ENCODE data around the gene C3orf52. TPM values are rescaled to one million over a fixed set of nuclear protein-coding genes. Genes with fewer than 3 reads are reported as not detected.

C3orf52 gene
- total and polyA plus RNA-seq, 2 donors (not counting 1 experiment from before 2014, with no cell fraction given), result 0.18 to 3.9 TPM

GRCh38 chr3:112090887-112091586 is 4.8 kb downstream of the C3orf52 start:
- no peak overlapping the region for H3K4me3 ChIP-seq (ENCODE audit: control extremely low read depth in 1 of 5, extremely low read depth in 1 of 5, insufficient read depth in 1 of 5, low read depth in 2 of 5, low read length in 4 of 5)
- no peaks in the 10 kb centered on the region for H4K20me1 ChIP-seq (ENCODE audit: control insufficient read depth, insufficient read depth, low read length, poor library complexity, severe bottlenecking)
- H3K4me2 ChIP-seq (replicated peaks; ENCODE audit: low read depth, low read length, poor library complexity, severe bottlenecking), result no peak overlapping the region
- Mint-ChIP-seq H3K27ac (no peak overlapping the region), H3K4me1 (peaks cover 40% of the 10 kb centered on the region), H3K27me3 (peaks cover 30% of the 10 kb centered on the region), H3K9me3 (ENCODE audit: insufficient read depth) (no peaks in the 10 kb centered on the region), H3K4me3 (no peak overlapping the region)
- ChIA-PET POLR2A (no interaction called here), CTCF (interaction anchor here (0.7 to 1.1 kb wide), 2 partner anchors 12 to 21 kb away, joined by 3 read pairs; no protein-coding TSS in a partner anchor)
- no peak overlapping the region for H3K9ac ChIP-seq (ENCODE audit: low read length)
- no peak for DNase-seq
- no peaks in the 10 kb centered on the region for H3K79me2 ChIP-seq (ENCODE audit: control insufficient read depth, insufficient read depth, low read length)
- intact Hi-C loops (cut with micrococcal nuclease), result no loop called here
- peaks cover 26 to 33% of the 10 kb centered on the region in 2 donors for H3K4me1 ChIP-seq (ENCODE audit: control insufficient read depth in 2 of 2, insufficient read depth in 2 of 2, low read length in 2 of 2)
- H2AFZ ChIP-seq (ENCODE audit: insufficient read depth, low read depth, low read length, poor library complexity, severe bottlenecking), result no peak overlapping the region
- ATAC-seq (ENCODE audit: low read depth), result no peak
- no peak for TF ChIP-seq EZH2 (IDR thresholded peaks at IDR 0.05; ENCODE audit: borderline replicate concordance, insufficient read depth, low read depth, low read length, poor library complexity, severe bottlenecking)
- TF ChIP-seq CTCF (IDR thresholded peaks at IDR 0.05), result no peak
- no peak overlapping the region for H3K27ac ChIP-seq (ENCODE audit: low read length in 2 of 2)
- no peaks in the 10 kb centered on the region for H3K36me3 ChIP-seq (replicated peaks in 1 of 2; ENCODE audit: control extremely low read depth in 1 of 2, control insufficient read depth in 1 of 2, extremely low read depth in 1 of 2, insufficient read depth in 2 of 2, low read length in 1 of 2)
- peaks cover 0 to 31% (median 19%) of the 10 kb centered on the region in 4 experiments for H3K27me3 ChIP-seq (replicated peaks in 1 of 4; ENCODE audit: control extremely low read depth in 1 of 4, control insufficient read depth in 3 of 4, insufficient read depth in 4 of 4, low read length in 3 of 4)
- peaks cover 0 to 6% (median 0%) of the 10 kb centered on the region in 3 donors for H3K9me3 ChIP-seq (ENCODE audit: control extremely low read depth in 1 of 3, control insufficient read depth in 2 of 3, insufficient read depth in 1 of 3, low read length in 2 of 3)
- WGBS (ENCODE audit: insufficient coverage), result 62% methylated on average over 4 of the region's 6 CpGs

Data from B cell (primary cell).